Ovary (tissue), 3 donors: Measurements from ENCODE around the gene CEP55.

Experiments used
- POLR2A ChIP-seq: fragments of 450-650 bp; IDR thresholded peaks from one replicate; pipeline ENCODE4 v1.6.1; 2017; ENCODE audit warnings: antibody characterized with exemption, mild to moderate bottlenecking, moderate library complexity
- TF ChIP-seq, protein P1 (sequence below), 3 donors: fragments of 450-650 bp in 2 of 3; fragments of 200-600 bp in 1 of 3; IDR thresholded peaks; one replicate each; pipeline versions ENCODE4 v1.5.1 to v1.8.0; 2016 to 2022; ENCODE audit warnings: antibody characterized with exemption in 3 of 3, mild to moderate bottlenecking in 1 of 3
- donor health status: DM: no; HTN: no; CAD: no.

DNA sequence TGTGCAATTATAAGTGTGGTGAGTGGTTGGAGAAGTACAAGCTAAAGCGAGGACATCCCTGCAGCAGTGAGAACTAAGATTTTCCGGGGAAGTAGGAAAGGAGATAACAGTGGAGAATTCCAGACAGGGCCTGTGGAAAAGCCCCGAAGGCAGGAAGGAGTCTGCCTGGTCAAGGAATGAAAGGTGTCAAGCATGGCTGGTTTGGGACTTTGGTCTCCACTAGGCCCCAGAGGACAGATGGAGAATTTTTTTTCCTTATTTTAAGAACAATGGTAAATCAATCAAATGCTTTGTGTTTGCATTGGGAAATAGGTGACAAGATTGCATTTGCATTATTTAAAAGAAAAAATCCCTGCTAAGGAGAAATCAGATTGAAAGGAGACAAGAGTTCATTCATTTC, 3.2 kb upstream of the CEP55 start:
- TF ChIP-seq, protein P1, sequence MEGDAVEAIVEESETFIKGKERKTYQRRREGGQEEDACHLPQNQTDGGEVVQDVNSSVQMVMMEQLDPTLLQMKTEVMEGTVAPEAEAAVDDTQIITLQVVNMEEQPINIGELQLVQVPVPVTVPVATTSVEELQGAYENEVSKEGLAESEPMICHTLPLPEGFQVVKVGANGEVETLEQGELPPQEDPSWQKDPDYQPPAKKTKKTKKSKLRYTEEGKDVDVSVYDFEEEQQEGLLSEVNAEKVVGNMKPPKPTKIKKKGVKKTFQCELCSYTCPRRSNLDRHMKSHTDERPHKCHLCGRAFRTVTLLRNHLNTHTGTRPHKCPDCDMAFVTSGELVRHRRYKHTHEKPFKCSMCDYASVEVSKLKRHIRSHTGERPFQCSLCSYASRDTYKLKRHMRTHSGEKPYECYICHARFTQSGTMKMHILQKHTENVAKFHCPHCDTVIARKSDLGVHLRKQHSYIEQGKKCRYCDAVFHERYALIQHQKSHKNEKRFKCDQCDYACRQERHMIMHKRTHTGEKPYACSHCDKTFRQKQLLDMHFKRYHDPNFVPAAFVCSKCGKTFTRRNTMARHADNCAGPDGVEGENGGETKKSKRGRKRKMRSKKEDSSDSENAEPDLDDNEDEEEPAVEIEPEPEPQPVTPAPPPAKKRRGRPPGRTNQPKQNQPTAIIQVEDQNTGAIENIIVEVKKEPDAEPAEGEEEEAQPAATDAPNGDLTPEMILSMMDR (IDR thresholded peaks at IDR 0.05): no peak
- TF ChIP-seq POLR2A: no peak
